Hepatocyte (in vitro differentiated cells): ENCODE results near the gene COPZ2. TPM values are rescaled to one million over a fixed set of nuclear protein-coding genes. Genes with fewer than 3 reads are reported as not detected.
"Not testable (repeated sequence)": the region's sequence is repeated elsewhere in the genome, so short reads cannot be mapped to it uniquely, and the experiment has no call there.

Source experiments
- DNase-seq: peaks from one replicate; pipeline ENCODE4 v3.0.0-alpha.2; 2016; ENCODE audit warnings: low spot score
- H2AFZ ChIP-seq: fragments of 200-600 bp; sonication (generic); 2 replicates; pipeline ENCODE4 v1.6.0; 2016; ENCODE audit warnings: antibody characterized with exemption, mild to moderate bottlenecking
- H3K27ac ChIP-seq: fragments of 200-600 bp; sonication (generic); 2 replicates; pipeline ENCODE4 v1.5.1; 2016; ENCODE audit warnings: mild to moderate bottlenecking
- H3K27me3 ChIP-seq: fragments of 200-600 bp; sonication (generic); 2 replicates; pipeline ENCODE4 v1.6.1; 2016
- H3K36me3 ChIP-seq: fragments of 200-600 bp; sonication (generic); replicated peaks from 2 replicates; pipeline ENCODE4 v1.5.1; 2016; ENCODE audit warnings: low read depth; ENCODE audit not compliant: insufficient read depth
- H3K4me1 ChIP-seq: fragments of 200-600 bp; sonication (generic); 2 replicates; pipeline ENCODE4 v1.5.1; 2016; ENCODE audit warnings: mild to moderate bottlenecking, moderate library complexity; ENCODE audit not compliant: insufficient read depth
- H3K4me2 ChIP-seq: fragments of 200-600 bp; sonication (generic); 2 replicates; pipeline ENCODE4 v1.6.0; 2016
- H3K4me3 ChIP-seq: fragments of 200-600 bp; sonication (generic); 2 replicates; pipeline ENCODE4 v1.5.1; 2016; ENCODE audit warnings: mild to moderate bottlenecking
- H3K79me2 ChIP-seq: fragments of 200-600 bp; sonication (generic); 2 replicates; pipeline ENCODE4 v1.6.0; 2017; ENCODE audit warnings: mild to moderate bottlenecking
- H3K9me2 ChIP-seq: fragments of 200-600 bp; sonication (generic); replicated peaks from 2 replicates; pipeline ENCODE4 v1.6.0; 2017; ENCODE audit warnings: mild to moderate bottlenecking; ENCODE audit not compliant: insufficient read depth
- H3K9me3 ChIP-seq: fragments of 200-600 bp; sonication (generic); 2 replicates; pipeline ENCODE4 v1.5.1; 2016; ENCODE audit warnings: low read depth, mild to moderate bottlenecking
- H4K20me1 ChIP-seq: fragments of 200-600 bp; sonication (generic); 2 replicates; pipeline ENCODE4 v1.6.0; 2016; ENCODE audit warnings: mild to moderate bottlenecking; ENCODE audit not compliant: insufficient read depth, poor library complexity, severe bottlenecking
- CTCF ChIP-seq: fragments of 200-600 bp; sonication (generic); IDR thresholded peaks from 2 replicates; pipeline ENCODE4 v1.5.1; 2016; ENCODE audit warnings: antibody characterized with exemption, mild to moderate bottlenecking; ENCODE audit not compliant: poor library complexity
- EZH2 ChIP-seq: fragments of 200-600 bp; sonication (generic); IDR thresholded peaks from 2 replicates; pipeline ENCODE4 v1.6.1; 2016; ENCODE audit warnings: antibody characterized with exemption, mild to moderate bottlenecking, borderline replicate concordance
- EZH2phosphoT487 ChIP-seq: fragments of 200-600 bp; sonication (generic); IDR thresholded peaks from one replicate; pipeline ENCODE4 v1.6.1; 2018; ENCODE audit warnings: antibody characterized with exemption, mild to moderate bottlenecking, low read depth, moderate library complexity; ENCODE audit not compliant: unreplicated experiment, severe bottlenecking
- WGBS: methylation state at CpG from one replicate; pipeline ENCODE4 v1.1.6; 2016; ENCODE audit warnings: low lambda C conversion rate; ENCODE audit errors: missing lambda C conversion rate; 5-methylcytosine and 5-hydroxymethylcytosine counted together
- polyA plus RNA-seq: library from polyadenylated mRNA; unstranded; fragments of >200 nt; fragmentation: Nextera tagmentation; extraction: Ambion mirVana; gene quantifications from 2 replicates; pipeline ENCODE4 v1.2.1, GENCODE V29; 2016
- total RNA-seq: library from RNA; depleted of rRNA; stranded (reverse); fragments of >200 nt; gene quantifications from 2 replicates; pipeline ENCODE4 v1.2.3, GENCODE V29; 2014

Gene COPZ2
- total and polyA plus RNA-seq, 2 experiments from 2014 or later = 36.0 to 139 TPM

- H3K27ac ChIP-seq = no peak overlapping the region
- H3K27me3 ChIP-seq = peaks cover 40% of the 10 kb centered on the region
- H3K4me1 ChIP-seq = peaks cover 31% of the 10 kb centered on the region
- no peaks in the 10 kb centered on the region for H3K9me2 ChIP-seq
- H3K79me2 ChIP-seq = no peaks in the 10 kb centered on the region
- no peaks in the 10 kb centered on the region for H3K9me3 ChIP-seq
- WGBS = 42% methylated on average over 6 of the region's 6 CpGs
- TF ChIP-seq EZH2 (no peak), EZH2phosphoT487 (no peak), CTCF (no peak)
- no peak overlapping the region for H2AFZ ChIP-seq
- H3K36me3 ChIP-seq = no peaks in the 10 kb centered on the region
- H4K20me1 ChIP-seq = no peaks in the 10 kb centered on the region
- H3K4me3 ChIP-seq = no peak overlapping the region
- DNase-seq = no peak
- H3K4me2 ChIP-seq = peak overlapping the region; percentile 85
Measured at GRCh38 chr17:48022901-48023300, 14.7 kb downstream of the COPZ2 start.

GRCh38 chr17:48021934-48022333 is 15.7 kb downstream of the COPZ2 start:
- Histone ChIP-seq H3K4me3 (no peak overlapping the region), H3K9me3 (no peaks in the 10 kb centered on the region), H2AFZ (no peak overlapping the region), H4K20me1 (no peaks in the 10 kb centered on the region), H3K27me3 (peaks cover 40% of the 10 kb centered on the region), H3K36me3 (no peaks in the 10 kb centered on the region), H3K4me2 (no peak overlapping the region), H3K9me2 (no peaks in the 10 kb centered on the region), H3K4me1 (peaks cover 30% of the 10 kb centered on the region), H3K27ac (no peak overlapping the region), H3K79me2 (no peaks in the 10 kb centered on the region)
- TF ChIP-seq EZH2 = no peak
- TF ChIP-seq EZH2phosphoT487 = no peak
- no peak for TF ChIP-seq CTCF
- WGBS = 87% methylated on average over 5 of the region's 5 CpGs
- no peak for DNase-seq

- H3K4me3 ChIP-seq, H3K27ac ChIP-seq, H3K9me3 ChIP-seq, H2AFZ ChIP-seq, H3K4me2 ChIP-seq, H3K79me2 ChIP-seq, H4K20me1 ChIP-seq, H3K36me3 ChIP-seq, H3K9me2 ChIP-seq, DNase-seq: not testable (repeated sequence)
- WGBS = 91% methylated on average over 4 of the region's 4 CpGs
- H3K4me1 ChIP-seq = peaks cover 15% of the 10 kb centered on the region
- peaks cover 31% of the 10 kb centered on the region for H3K27me3 ChIP-seq
Measured at GRCh38 chr17:48017817-48018158, 19.8 kb downstream of the COPZ2 start.

- peaks cover 28% of the 10 kb centered on the region for H3K4me1 ChIP-seq
- no peaks in the 10 kb centered on the region for H4K20me1 ChIP-seq
- no peak overlapping the region for H3K4me2 ChIP-seq
- no peaks in the 10 kb centered on the region for H3K36me3 ChIP-seq
- H2AFZ ChIP-seq = no peak overlapping the region
- TF ChIP-seq CTCF (no peak), EZH2 (no peak), EZH2phosphoT487 (no peak)
- no peaks in the 10 kb centered on the region for H3K9me2 ChIP-seq
- H3K79me2 ChIP-seq = no peaks in the 10 kb centered on the region
- peak; percentile 77 for DNase-seq
- H3K9me3 ChIP-seq = no peaks in the 10 kb centered on the region
- no peak overlapping the region for H3K4me3 ChIP-seq
- H3K27me3 ChIP-seq = peaks cover 23% of the 10 kb centered on the region
- peak overlapping the region; percentile 52 for H3K27ac ChIP-seq
- WGBS = 33% methylated on average over 2 of the region's 2 CpGs
Measured at GRCh38 chr17:48016112-48016511, 21.5 kb downstream of the COPZ2 start.
